ENCODE data around the gene PNRC2. TPM values are rescaled to one million over a fixed set of nuclear protein-coding genes. Genes with fewer than 3 reads are reported as not detected.
A peak's percentile ranks its signal among the peaks of the same experiment; 100 is the strongest.

The PNRC2 gene
- total and polyA plus RNA-seq, 10 of the 15 experiments (the other 5 are each of a cell fraction or from before 2014, with no cell fraction given) = 106 to 205 (median 163) TPM

DNA sequence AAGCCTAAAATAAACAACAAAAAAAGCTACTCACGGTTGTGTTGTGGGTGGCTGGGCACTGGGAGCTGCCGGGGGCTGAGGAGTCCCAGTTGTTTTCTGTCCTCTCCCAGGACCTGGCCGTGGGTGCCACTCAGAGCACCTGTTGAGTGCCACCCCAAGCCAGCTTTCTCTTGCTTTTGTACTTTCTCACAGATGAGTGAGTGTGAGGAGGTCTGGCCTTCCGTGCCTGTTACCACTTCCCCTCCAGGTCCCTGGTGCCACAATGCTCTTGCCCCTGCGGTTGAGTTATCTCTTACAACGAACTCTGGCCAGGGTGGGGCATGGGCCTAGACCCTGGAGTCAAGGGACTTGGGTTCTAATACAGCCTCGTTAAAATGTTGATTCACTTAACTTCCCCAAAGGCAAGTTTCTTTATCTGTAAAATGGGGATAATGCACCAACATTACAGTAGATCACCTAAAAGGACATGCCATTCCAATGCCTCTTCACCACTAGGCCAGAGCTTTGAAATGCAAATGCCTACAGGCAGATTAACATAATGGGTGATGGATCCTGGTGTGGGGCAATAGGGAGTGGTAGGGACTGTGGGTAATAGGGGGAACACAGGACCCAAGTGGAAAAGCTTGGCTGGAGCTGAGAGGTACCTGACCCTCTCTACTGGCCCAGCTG is 46.3 kb upstream of the PNRC2 start, which contains the start of gene CNR2 (continued):
- peak; percentile 64; the same call in 1 of the 2 replicates for TF ChIP-seq TCF12 (IDR thresholded peaks at IDR 0.05; ENCODE audit: low read depth, low read length)
- TF ChIP-seq, protein P1, sequence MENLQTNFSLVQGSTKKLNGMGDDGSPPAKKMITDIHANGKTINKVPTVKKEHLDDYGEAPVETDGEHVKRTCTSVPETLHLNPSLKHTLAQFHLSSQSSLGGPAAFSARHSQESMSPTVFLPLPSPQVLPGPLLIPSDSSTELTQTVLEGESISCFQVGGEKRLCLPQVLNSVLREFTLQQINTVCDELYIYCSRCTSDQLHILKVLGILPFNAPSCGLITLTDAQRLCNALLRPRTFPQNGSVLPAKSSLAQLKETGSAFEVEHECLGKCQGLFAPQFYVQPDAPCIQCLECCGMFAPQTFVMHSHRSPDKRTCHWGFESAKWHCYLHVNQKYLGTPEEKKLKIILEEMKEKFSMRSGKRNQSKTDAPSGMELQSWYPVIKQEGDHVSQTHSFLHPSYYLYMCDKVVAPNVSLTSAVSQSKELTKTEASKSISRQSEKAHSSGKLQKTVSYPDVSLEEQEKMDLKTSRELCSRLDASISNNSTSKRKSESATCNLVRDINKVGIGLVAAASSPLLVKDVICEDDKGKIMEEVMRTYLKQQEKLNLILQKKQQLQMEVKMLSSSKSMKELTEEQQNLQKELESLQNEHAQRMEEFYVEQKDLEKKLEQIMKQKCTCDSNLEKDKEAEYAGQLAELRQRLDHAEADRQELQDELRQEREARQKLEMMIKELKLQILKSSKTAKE (IDR thresholded peaks at IDR 0.05; ENCODE audit: low read depth, poor library complexity, severe bottlenecking) = no peak
- TF ChIP-seq FOXK2 (IDR thresholded peaks at IDR 0.05) = no peak
- TF ChIP-seq SUZ12 (IDR thresholded peaks at IDR 0.05; ENCODE audit: unreplicated experiment) = no peak
- no peak for TF ChIP-seq YY1 (IDR thresholded peaks at IDR 0.05; ENCODE audit: low read depth, low read length)
- no peak for TF ChIP-seq SREBF2 (IDR thresholded peaks at IDR 0.05; ENCODE audit: low read length)
- no peak for TF ChIP-seq PML (IDR thresholded peaks at IDR 0.05; ENCODE audit: low read length)
- no peak for TF ChIP-seq FOS (IDR thresholded peaks at IDR 0.05; ENCODE audit: borderline replicate concordance, extremely low read depth, insufficient read length)
- TF ChIP-seq, protein P2, sequence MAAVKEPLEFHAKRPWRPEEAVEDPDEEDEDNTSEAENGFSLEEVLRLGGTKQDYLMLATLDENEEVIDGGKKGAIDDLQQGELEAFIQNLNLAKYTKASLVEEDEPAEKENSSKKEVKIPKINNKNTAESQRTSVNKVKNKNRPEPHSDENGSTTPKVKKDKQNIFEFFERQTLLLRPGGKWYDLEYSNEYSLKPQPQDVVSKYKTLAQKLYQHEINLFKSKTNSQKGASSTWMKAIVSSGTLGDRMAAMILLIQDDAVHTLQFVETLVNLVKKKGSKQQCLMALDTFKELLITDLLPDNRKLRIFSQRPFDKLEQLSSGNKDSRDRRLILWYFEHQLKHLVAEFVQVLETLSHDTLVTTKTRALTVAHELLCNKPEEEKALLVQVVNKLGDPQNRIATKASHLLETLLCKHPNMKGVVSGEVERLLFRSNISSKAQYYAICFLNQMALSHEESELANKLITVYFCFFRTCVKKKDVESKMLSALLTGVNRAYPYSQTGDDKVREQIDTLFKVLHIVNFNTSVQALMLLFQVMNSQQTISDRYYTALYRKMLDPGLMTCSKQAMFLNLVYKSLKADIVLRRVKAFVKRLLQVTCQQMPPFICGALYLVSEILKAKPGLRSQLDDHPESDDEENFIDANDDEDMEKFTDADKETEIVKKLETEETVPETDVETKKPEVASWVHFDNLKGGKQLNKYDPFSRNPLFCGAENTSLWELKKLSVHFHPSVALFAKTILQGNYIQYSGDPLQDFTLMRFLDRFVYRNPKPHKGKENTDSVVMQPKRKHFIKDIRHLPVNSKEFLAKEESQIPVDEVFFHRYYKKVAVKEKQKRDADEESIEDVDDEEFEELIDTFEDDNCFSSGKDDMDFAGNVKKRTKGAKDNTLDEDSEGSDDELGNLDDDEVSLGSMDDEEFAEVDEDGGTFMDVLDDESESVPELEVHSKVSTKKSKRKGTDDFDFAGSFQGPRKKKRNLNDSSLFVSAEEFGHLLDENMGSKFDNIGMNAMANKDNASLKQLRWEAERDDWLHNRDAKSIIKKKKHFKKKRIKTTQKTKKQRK (IDR thresholded peaks at IDR 0.05; ENCODE audit: low read depth, low read length) = no peak
- TF ChIP-seq, protein P3, sequence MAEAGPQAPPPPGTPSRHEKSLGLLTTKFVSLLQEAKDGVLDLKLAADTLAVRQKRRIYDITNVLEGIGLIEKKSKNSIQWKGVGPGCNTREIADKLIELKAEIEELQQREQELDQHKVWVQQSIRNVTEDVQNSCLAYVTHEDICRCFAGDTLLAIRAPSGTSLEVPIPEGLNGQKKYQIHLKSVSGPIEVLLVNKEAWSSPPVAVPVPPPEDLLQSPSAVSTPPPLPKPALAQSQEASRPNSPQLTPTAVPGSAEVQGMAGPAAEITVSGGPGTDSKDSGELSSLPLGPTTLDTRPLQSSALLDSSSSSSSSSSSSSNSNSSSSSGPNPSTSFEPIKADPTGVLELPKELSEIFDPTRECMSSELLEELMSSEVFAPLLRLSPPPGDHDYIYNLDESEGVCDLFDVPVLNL (IDR thresholded peaks at IDR 0.05; ENCODE audit: low read depth, low read length) = no peak
- TF ChIP-seq, protein P4, sequence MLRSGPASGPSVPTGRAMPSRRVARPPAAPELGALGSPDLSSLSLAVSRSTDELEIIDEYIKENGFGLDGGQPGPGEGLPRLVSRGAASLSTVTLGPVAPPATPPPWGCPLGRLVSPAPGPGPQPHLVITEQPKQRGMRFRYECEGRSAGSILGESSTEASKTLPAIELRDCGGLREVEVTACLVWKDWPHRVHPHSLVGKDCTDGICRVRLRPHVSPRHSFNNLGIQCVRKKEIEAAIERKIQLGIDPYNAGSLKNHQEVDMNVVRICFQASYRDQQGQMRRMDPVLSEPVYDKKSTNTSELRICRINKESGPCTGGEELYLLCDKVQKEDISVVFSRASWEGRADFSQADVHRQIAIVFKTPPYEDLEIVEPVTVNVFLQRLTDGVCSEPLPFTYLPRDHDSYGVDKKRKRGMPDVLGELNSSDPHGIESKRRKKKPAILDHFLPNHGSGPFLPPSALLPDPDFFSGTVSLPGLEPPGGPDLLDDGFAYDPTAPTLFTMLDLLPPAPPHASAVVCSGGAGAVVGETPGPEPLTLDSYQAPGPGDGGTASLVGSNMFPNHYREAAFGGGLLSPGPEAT (IDR thresholded peaks at IDR 0.05; ENCODE audit: low read depth) = no peak
- TF ChIP-seq SRF (IDR thresholded peaks at IDR 0.05; ENCODE audit: low read depth in 2 of 2, low read length in 2 of 2) = no peak
- TF ChIP-seq ATF7 (IDR thresholded peaks at IDR 0.05; ENCODE audit: low read depth) = no peak
- no peak for TF ChIP-seq SUPT20H (IDR thresholded peaks at IDR 0.05; ENCODE audit: borderline replicate concordance, control insufficient read depth, low read depth, low read length)
- no peak for TF ChIP-seq MTA3 (IDR thresholded peaks at IDR 0.05; ENCODE audit: borderline replicate concordance, low read length)
- TF ChIP-seq, protein P5, sequence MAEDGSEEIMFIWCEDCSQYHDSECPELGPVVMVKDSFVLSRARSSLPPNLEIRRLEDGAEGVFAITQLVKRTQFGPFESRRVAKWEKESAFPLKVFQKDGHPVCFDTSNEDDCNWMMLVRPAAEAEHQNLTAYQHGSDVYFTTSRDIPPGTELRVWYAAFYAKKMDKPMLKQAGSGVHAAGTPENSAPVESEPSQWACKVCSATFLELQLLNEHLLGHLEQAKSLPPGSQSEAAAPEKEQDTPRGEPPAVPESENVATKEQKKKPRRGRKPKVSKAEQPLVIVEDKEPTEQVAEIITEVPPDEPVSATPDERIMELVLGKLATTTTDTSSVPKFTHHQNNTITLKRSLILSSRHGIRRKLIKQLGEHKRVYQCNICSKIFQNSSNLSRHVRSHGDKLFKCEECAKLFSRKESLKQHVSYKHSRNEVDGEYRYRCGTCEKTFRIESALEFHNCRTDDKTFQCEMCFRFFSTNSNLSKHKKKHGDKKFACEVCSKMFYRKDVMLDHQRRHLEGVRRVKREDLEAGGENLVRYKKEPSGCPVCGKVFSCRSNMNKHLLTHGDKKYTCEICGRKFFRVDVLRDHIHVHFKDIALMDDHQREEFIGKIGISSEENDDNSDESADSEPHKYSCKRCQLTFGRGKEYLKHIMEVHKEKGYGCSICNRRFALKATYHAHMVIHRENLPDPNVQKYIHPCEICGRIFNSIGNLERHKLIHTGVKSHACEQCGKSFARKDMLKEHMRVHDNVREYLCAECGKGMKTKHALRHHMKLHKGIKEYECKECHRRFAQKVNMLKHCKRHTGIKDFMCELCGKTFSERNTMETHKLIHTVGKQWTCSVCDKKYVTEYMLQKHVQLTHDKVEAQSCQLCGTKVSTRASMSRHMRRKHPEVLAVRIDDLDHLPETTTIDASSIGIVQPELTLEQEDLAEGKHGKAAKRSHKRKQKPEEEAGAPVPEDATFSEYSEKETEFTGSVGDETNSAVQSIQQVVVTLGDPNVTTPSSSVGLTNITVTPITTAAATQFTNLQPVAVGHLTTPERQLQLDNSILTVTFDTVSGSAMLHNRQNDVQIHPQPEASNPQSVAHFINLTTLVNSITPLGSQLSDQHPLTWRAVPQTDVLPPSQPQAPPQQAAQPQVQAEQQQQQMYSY (CRISPR knock-in tag; IDR thresholded peaks at IDR 0.05) = no peak
- TF ChIP-seq BRCA1 (IDR thresholded peaks at IDR 0.05; ENCODE audit: low read depth, low read length) = no peak
- peak in 1 of 2 experiments; percentile 51; a peak in 1 of 4 replicates for TF ChIP-seq BHLHE40 (IDR thresholded peaks at IDR 0.05; ENCODE audit: borderline replicate concordance in 1 of 2, low read depth in 2 of 2, low read length in 1 of 2)
